Measurements from ENCODE around the gene KLHL7.
A peak's percentile ranks its signal among the peaks of the same experiment; 100 is the strongest.

The KLHL7 gene, protein sequence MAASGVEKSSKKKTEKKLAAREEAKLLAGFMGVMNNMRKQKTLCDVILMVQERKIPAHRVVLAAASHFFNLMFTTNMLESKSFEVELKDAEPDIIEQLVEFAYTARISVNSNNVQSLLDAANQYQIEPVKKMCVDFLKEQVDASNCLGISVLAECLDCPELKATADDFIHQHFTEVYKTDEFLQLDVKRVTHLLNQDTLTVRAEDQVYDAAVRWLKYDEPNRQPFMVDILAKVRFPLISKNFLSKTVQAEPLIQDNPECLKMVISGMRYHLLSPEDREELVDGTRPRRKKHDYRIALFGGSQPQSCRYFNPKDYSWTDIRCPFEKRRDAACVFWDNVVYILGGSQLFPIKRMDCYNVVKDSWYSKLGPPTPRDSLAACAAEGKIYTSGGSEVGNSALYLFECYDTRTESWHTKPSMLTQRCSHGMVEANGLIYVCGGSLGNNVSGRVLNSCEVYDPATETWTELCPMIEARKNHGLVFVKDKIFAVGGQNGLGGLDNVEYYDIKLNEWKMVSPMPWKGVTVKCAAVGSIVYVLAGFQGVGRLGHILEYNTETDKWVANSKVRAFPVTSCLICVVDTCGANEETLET

DNA sequence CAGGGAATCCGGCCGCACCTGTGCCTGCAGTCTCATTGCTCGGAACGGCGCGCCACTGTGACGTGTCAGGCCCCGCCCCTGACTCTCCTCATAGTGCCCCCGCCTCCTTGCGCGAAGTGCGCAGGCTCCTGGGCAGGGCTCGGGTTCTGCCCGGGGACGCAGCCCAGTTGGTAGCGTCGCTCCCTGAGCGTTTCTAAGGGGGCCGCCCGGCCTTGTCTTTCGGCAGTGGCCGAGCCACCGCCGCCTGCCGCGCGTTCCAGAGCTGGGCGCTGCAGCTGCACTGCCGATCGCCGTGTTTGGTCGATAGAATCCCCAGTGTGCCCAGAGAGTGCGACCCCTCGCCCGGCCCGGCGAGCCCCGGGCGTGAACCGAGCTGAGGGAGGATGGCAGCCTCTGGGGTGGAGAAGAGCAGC is at the start of gene KLHL7:
Gene KLHL7 (plus strand): TSS at position 142 of the 413 bp plus-strand sequence. CDS start 242 bp downstream, at position 384.
- DNase-seq (ENCODE audit: low read depth in 2 of 2): peak; percentile 92 to 95

- DNase-seq (ENCODE audit: low read depth in 2 of 2): no peak
These were observed 47.0 kb upstream of the KLHL7 start for GRCh38 chr7:23058408-23059096.

DNA sequence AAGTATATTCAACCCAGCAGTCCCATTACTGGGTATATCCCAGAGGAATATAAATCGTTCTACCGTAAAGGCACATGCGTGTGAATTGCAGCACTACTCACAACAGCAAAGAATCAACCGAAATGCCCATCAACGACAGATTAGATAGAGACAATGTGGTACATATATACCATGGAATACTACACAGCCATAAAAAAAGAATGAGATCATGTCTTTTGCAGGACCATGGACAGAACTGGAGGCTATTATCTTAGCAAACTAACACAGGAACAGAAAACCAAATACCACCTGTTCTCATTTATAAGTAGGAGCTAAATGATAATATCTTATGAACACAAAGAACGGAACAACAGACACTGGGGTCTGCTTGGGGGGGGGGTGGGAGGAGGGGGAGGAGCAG is 44.3 kb upstream of the KLHL7 start:
- DNase-seq (ENCODE audit: low read depth in 2 of 2): no peak

DNA sequence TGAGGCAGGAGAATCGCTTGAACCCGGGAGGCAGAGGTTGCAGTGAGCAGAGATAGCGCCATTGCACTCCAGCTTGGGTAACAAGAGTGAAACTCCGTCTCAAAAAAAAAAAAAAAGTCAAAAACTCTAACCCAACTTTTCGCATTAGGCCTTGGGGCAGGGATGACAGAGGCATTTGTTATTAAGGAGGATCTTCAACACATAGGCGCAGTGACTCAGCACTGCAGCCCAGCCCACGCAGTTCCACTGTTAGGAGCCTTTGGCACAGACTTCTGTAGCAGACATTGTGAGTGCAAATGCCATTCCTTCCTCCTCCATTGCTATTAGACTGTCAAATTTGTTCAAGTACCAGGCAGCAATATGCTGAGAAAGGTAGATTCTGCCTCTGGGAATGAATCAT is 43.1 kb upstream of the KLHL7 start:
- DNase-seq (ENCODE audit: low read depth in 2 of 2): no peak

- DNase-seq (ENCODE audit: low read depth in 2 of 2): no peak
These were observed 39.6 kb upstream of the KLHL7 start for GRCh38 chr7:23065974-23066373.

- no peak for DNase-seq (ENCODE audit: low read depth in 2 of 2)
These were observed 38.3 kb upstream of the KLHL7 start for GRCh38 chr7:23067271-23067670.

DNA sequence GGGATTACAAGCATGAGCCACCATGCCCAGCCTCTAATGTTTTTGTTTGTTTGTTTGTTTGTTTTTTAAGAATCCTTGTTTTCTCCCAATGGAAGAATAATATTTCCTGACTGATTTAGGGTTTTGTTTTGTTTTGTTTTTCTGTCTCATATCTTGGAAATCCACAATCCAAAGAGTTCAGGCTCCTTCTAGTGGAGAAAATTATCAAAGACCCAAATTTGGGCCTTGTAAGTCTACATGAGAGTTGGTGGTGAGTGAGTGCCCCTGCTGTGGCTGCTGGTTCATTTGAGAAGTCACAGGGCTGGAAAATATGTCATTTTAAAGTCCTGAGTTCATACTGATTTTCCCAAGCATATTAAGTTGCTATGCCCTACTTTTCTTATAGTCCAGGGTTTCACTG is 33.5 kb upstream of the KLHL7 start:
- no peak for DNase-seq (ENCODE audit: low read depth in 2 of 2)

DNA sequence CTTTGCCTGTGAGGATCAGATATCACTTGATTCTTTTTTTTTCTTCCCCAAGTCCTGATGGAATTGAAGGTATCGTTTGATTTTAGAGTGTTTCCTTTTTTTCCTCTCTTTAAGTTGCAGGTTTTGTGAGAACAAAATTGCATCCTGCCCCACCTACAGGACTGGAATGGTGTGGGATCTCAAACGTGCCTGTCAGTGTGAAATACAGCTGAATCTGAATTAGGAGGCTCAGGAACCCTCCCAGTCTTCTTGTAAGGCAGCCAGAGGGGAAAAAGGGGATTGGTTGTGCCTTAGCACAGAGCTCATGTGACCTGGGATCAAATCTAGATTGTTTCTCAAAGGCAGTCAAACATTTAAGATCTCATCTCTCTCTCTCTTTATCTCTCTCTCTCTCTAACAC is 32.7 kb upstream of the KLHL7 start:
- DNase-seq (ENCODE audit: low read depth in 2 of 2): no peak

GRCh38 chr7:23074443-23075261 is 30.9 kb upstream of the KLHL7 start:
- no peak for DNase-seq (ENCODE audit: low read depth in 2 of 2)

DNA sequence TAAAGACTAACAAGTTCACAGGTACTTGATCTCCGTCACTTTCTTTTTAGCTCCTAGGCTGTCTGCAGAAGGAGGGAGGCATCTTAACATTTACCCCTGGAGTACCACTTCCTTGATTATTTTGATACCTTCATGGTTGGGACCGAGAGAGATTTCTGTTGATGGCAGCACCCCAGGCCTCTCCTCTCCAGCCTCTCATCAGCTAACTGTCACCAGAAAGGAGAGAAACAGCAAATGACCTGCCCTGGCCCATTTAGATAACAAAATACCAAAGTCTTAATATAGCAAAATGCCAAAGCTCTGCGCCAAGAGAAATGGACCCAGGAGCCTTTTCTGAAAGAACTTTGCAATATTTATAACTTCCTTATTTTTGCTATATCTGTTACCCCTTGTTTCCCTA is 30.0 kb upstream of the KLHL7 start:
- DNase-seq (ENCODE audit: low read depth in 2 of 2): no peak

- no peak for DNase-seq (ENCODE audit: low read depth in 2 of 2)
These were observed 28.8 kb upstream of the KLHL7 start for GRCh38 chr7:23076772-23077171.

DNA sequence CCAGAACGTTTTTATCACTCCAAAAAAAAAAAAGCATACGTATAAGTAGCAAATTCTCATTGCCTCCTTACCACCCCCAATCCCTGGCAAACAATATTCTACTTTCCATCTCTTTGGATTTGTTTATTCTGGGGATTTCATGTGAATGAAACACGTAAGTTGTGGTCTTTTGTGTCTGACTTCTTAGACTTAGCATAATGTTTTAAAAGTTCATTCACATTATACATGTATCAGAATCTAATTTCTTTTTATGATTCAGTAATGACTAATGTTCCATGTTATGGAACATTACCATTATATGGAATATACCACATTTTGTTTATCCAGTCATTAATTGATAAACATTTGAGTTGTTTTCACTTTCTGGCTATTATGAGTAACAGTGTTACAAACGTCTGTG is 12.5 kb upstream of the KLHL7 start:
- DNase-seq (ENCODE audit: low read depth in 2 of 2): no peak

DNA sequence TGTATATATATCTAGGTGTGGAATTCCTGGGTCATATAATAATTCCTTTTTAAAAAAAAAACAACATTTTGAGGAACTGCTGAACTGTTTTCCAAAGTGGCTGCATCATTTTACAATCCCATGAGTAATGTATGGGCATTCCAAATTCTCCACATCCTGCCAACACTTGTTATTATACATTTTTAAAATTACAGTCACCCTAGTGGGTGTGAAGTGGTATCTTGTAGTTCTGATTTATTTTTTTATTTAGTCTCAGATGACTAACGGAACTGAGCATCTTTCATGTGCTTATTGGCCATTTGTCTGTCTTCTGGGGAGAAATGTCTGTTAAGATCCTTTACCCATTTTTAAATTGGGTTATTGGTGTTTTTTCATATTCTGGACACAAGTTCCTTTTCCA is 12.0 kb upstream of the KLHL7 start:
- no peak for DNase-seq (ENCODE audit: low read depth in 2 of 2)

DNA sequence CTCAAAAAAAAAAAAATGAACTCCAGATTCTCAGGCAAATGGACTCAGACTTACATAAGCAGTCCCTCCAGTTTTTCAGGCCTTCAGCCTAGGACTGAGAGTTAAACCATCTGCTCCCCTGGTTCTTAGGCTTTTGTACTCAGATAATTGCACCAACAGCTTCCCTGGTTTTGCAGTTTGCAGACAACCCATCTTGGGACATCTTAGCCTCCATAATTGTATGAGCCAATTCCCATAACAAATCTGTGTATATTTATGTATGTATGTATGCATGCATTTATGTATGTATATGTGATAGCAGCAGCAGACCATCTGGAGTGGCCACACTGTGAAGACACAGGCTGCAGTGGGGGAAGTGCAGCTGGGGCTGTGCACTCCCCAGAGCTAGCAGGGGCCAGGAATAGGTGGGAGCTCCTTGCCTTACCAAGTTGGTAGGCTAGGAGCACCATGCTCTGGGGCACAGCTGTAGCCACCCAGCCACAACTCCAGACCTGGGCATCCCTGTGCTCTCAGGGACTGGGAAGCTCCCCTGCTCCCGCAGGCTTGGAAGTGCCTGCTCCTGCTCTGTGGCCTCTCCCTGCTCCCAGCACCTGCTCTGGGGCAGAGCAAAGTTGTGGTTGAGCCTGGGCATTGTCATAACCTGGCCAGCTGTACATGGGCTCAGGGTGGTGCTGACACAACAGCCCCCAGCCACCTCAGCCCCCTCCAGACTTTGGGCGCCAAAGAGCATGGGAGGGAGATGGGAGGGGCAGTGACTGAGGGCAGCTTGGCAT is 8.9 kb upstream of the KLHL7 start:
- DNase-seq (ENCODE audit: low read depth in 2 of 2): no peak

- no peak for DNase-seq (ENCODE audit: low read depth in 2 of 2)
These were observed 7.6 kb upstream of the KLHL7 start for GRCh38 chr7:23098029-23098428.

GRCh38 chr7:23098460-23098859 is 7.1 kb upstream of the KLHL7 start:
- DNase-seq (ENCODE audit: low read depth in 2 of 2): no peak

DNA sequence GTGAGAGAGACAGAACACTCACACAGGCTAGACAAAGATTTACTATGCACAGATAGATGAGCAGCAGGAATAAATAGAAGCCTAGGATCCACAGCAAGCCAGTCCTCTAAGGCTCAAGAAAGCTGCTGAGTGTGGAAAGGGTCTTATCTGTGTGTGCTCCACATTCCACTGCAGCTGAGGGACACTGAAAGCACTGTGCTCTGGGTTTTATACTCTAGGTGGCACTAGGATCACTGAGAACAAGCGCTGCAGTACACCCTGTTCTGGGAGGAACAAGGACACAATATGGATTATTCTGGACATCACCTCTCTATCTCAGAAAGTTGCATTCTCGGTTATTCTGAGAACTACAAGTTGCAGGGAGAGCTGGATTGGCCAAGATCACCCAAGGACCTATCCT is 4.9 kb upstream of the KLHL7 start:
- no peak for DNase-seq (ENCODE audit: low read depth in 2 of 2)

GRCh38 chr7:23105086-23105643 is 420 bp upstream of the KLHL7 start:
- DNase-seq (ENCODE audit: low read depth in 2 of 2): no peak

- peak; percentile 4 to 22 for DNase-seq (ENCODE audit: low read depth in 2 of 2)
These were observed 655 bp downstream of the KLHL7 start for GRCh38 chr7:23106057-23106822.

Measured in activated CD8-positive, alpha-beta memory T cell treated with anti-CD3 and anti-CD28 coated beads for 4 hours (primary cell).